K562 (cell line): Measurements from ENCODE around the gene RAB7A. TPM values are rescaled to one million over a fixed set of nuclear protein-coding genes. Genes with fewer than 3 reads are reported as not detected.

Source experiments
- ATAC-seq: fragments of 200-7000 bp; cut with Tn5 transposase; 3 replicates; pipeline ENCODE4 v1.9.1; 2020; ENCODE audit warnings: moderate library complexity
- BruUV-seq: library from RNA; stranded (reverse); fragments of 400-500 nt; replicated peaks from 2 replicates; lab custom pipeline; 2021; lab: Mats Ljungman, UMichigan
- CTCF ChIA-PET: fragments of 300-600 bp; formaldehyde crosslinking; extraction: SDS; loops from one replicate; lab custom pipeline; 2021; ENCODE audit warnings: low intra/inter-chr PET ratio; lab: Yijun Ruan, JAX
- POLR2A ChIA-PET: fragments of 300-600, 350-650 bp; sonication (Branson Sonifier 250); formaldehyde crosslinking; extraction: SDS; loops from one replicate; lab custom pipeline; 2021; ENCODE audit warnings: antibody characterized with exemption, inconsistent platforms; lab: Yijun Ruan, JAX
- DNase-seq, 4 experiments: peaks; one replicate each; pipeline versions ENCODE4 v3.0.0 to v3.0.0-alpha.2; 2011 to 2018; ENCODE audit warnings: low spot score in 3 of 4, mixed read lengths in 3 of 4; ENCODE audit errors: extremely low read depth in 1 of 4
- FAIRE-seq: peaks from 2 replicates; lab custom pipeline; 2011; peaks lifted over from hg19 to GRCh38; lab: Jason Lieb, UNC
- H2AFZ ChIP-seq: 2 replicates; pipeline ENCODE4 v1.6.0; 2011; ENCODE audit warnings: low read depth, low read length, control low read depth, inconsistent platforms
- H3K27ac ChIP-seq: fragments of 200-600 bp; 3 replicates; pipeline ENCODE4 v1.8.0; 2011; ENCODE audit warnings: low read depth, mild to moderate bottlenecking, control low read depth, inconsistent platforms, low read length, moderate library complexity, mixed read lengths; ENCODE audit errors: extremely low read depth
- H3K27me3 ChIP-seq, 2 experiments: fragments of 300-600 bp in 1 of 2; 2 replicates in 1 of 2; 3 replicates in 1 of 2; pipeline versions ENCODE4 v1.6.0 to v1.8.0; 2011; ENCODE audit warnings: inconsistent platforms in 2 of 2, low read length in 2 of 2, mild to moderate bottlenecking in 1 of 2, mixed read lengths in 1 of 2, moderate library complexity in 1 of 2; ENCODE audit not compliant: control insufficient read depth in 2 of 2, insufficient read depth in 2 of 2
- H3K36me3 ChIP-seq: fragments of 300-600 bp; 3 replicates; pipeline ENCODE4 v1.8.0; 2011; ENCODE audit warnings: mild to moderate bottlenecking, low read length, inconsistent platforms; ENCODE audit not compliant: control insufficient read depth, insufficient read depth
- H3K4me1 ChIP-seq, 2 experiments: fragments of 200-600 bp in 1 of 2; replicated peaks in 1 of 2; 2 replicates in 1 of 2; 3 replicates in 1 of 2; pipeline versions ENCODE4 v1.5.1 to v1.8.0; 2011; ENCODE audit warnings: inconsistent platforms in 2 of 2, low read length in 2 of 2, mild to moderate bottlenecking in 1 of 2, mixed read lengths in 1 of 2, moderate library complexity in 1 of 2; ENCODE audit not compliant: control insufficient read depth in 2 of 2, insufficient read depth in 2 of 2
- H3K4me2 ChIP-seq: 2 replicates; pipeline ENCODE4 v1.6.1; 2011; ENCODE audit warnings: low read length, control low read depth, inconsistent platforms, mixed read lengths; ENCODE audit not compliant: insufficient read depth
- H3K4me3 ChIP-seq: fragments of 200-600 bp; sonication (generic), shearing (Covaris generic); 2 replicates; pipeline ENCODE4 v1.5.1; 2016; ENCODE audit warnings: control low read depth, inconsistent platforms
- H3K79me2 ChIP-seq: fragments of 200-600 bp; 3 replicates; pipeline ENCODE4 v1.8.0; 2011; ENCODE audit warnings: low read length, inconsistent platforms; ENCODE audit not compliant: control insufficient read depth, insufficient read depth
- H3K9ac ChIP-seq, 2 experiments: 2 replicates each; pipeline versions ENCODE4 v1.6.0 to v1.6.1; 2011; ENCODE audit warnings: low read depth in 2 of 2, low read length in 2 of 2, control low read depth in 1 of 2, inconsistent platforms in 1 of 2, mild to moderate bottlenecking in 1 of 2, mixed read lengths in 1 of 2; ENCODE audit not compliant: insufficient read depth in 1 of 2
- H3K9me1 ChIP-seq: one replicate; pipeline ENCODE4 v1.6.0; 2011; ENCODE audit warnings: inconsistent platforms, mild to moderate bottlenecking, low read length, moderate library complexity; ENCODE audit not compliant: control insufficient read depth, insufficient read depth
- H3K9me3 ChIP-seq: replicated peaks from 2 replicates; pipeline ENCODE4 v1.5.1; 2011; ENCODE audit warnings: low read depth, low read length, inconsistent platforms; ENCODE audit not compliant: control insufficient read depth, insufficient read depth
- H4K20me1 ChIP-seq: replicated peaks from 2 replicates; pipeline ENCODE4 v1.6.1; 2011; ENCODE audit warnings: low read length, inconsistent platforms, mixed read lengths; ENCODE audit not compliant: control insufficient read depth, insufficient read depth
- KLF10 ChIP-seq: fragments of 250-450 bp; sonication (Bioruptor Pico); IDR thresholded peaks from 2 replicates; pipeline ENCODE4 v1.6.1; 2021; ENCODE audit warnings: matching md5 sums
- POLR2B ChIP-seq: fragments of 450-650 bp; IDR thresholded peaks from 2 replicates; pipeline ENCODE4 v1.6.1; 2018; ENCODE audit warnings: low read depth; ENCODE audit not compliant: partially characterized antibody
- RBM25 ChIP-seq: fragments of 200-400 bp; formaldehyde crosslinking; IDR thresholded peaks from 2 replicates; pipeline ENCODE4 v1.6.1; 2018; ENCODE audit warnings: low read length, low read depth, moderate library complexity; ENCODE audit not compliant: severe bottlenecking
- WGBS: fragments of 100-300 bp; shearing (Covaris generic); methylation state at CpG from one replicate; pipeline ENCODE4 v1.1.6; 2016; ENCODE audit warnings: low coverage, mixed read lengths; ENCODE audit not compliant: insufficient coverage; ENCODE audit errors: missing lambda C conversion rate; 5-methylcytosine and 5-hydroxymethylcytosine counted together
- in situ Hi-C: fragments of 300-500 bp; cut with MboI; formaldehyde crosslinking; loops from 4 replicates; pipeline ENCODE4 v1.15.0; 2018; ENCODE audit warnings: inconsistent platforms, mixed read lengths
- intact Hi-C: fragments of 100-400 bp; cut with micrococcal nuclease; formaldehyde crosslinking; loops from 2 replicates; pipeline ENCODE4 v1.14.2; 2022
- polyA plus RNA-seq, 8 experiments: library from polyadenylated mRNA; depleted of rRNA in 4 of 8; stranded (reverse) in 5 of 8; unstranded in 3 of 8; fragments of >200 nt; fragmentation: Nextera tagmentation in 2 of 8; fragmentation: Illumina TruSeq in 1 of 8; extraction: Ambion mirVana in 2 of 8; extraction: Trizol in 1 of 8; gene quantifications; 2 replicates each; pipeline versions ENCODE4 v1.2.1 to v1.2.3, GENCODE V29; 2011 to 2014; ENCODE audit warnings: inconsistent platforms in 1 of 8, missing spikeins in 1 of 8
- total RNA-seq, 7 experiments: library from RNA; depleted of rRNA in 6 of 7; stranded (reverse); fragments of >200 nt in 6 of 7; fragmentation: Illumina TruSeq in 2 of 7; extraction: Trizol in 2 of 7; gene quantifications; 2 replicates each; pipeline versions ENCODE4 v1.2.1 to v1.2.3, GENCODE V29; 2011 to 2021; ENCODE audit warnings: low replicate concordance in 1 of 7
- TF ChIP-seq, protein P1 (sequence below), 2 experiments: fragments of 450-650 bp; IDR thresholded peaks; 2 replicates each; pipeline ENCODE4 v1.6.1; 2016
- TF ChIP-seq, protein P2 (sequence below): fragments of 450-650 bp; conservative IDR thresholded peaks from 2 replicates; pipeline ENCODE4 v1.6.1; 2016; ENCODE audit warnings: missing genetic modification characterization, low read depth, mild to moderate bottlenecking, control low read depth, missing compliant biosample characterization

Gene RAB7A
- total and polyA plus RNA-seq, 9 of the 15 experiments (the other 6 are each of a cell fraction or from before 2014, with no cell fraction given), result 30.9 to 204 (median 72.8) TPM

DNA sequence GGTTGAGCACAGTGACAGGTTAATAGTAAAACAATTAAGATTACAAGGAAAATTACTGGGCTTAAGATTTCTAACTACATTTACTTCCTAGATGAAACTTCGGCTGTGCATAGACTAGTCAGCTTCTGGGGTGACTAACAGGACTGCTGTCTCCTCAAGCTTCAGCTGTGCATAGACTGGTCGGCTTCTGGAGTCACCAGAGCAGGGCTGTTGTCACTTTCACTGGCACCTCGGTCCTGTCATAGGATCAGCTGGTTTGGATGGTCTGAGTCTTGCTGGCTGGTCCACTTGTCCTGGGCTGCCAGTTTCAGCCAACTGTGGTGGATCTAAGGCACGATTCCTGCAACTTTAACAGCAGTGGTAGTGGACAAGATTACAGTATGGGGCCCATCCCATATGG, 129.6 kb downstream of the RAB7A start:
- H3K4me2 ChIP-seq, result no peak overlapping the region
- no peaks in the 10 kb centered on the region for H4K20me1 ChIP-seq
- H3K9me3 ChIP-seq, result peaks cover 24% of the 10 kb centered on the region
- no peak overlapping the region for H3K27ac ChIP-seq
- no peak for DNase-seq
- no peaks in the 10 kb centered on the region for H3K36me3 ChIP-seq
- WGBS, result 15% methylated on average over 4 of the region's 4 CpGs
- no peaks in the 10 kb centered on the region; a peak in 2 of 5 replicates for H3K4me1 ChIP-seq
- H3K4me3 ChIP-seq, result no peak overlapping the region
- FAIRE-seq, result no peak
- CTCF ChIA-PET, result no interaction called here
- no TSS peak for BruUV-seq
- no peaks in the 10 kb centered on the region for H3K9me1 ChIP-seq
- no peaks in the 10 kb centered on the region for H3K27me3 ChIP-seq
- POLR2A ChIA-PET, result interaction anchor here (0.6 kb wide), 1 partner anchor 38 kb away, joined by 3 read pairs; no protein-coding TSS in a partner anchor
- intact Hi-C loops (no loop called here), in situ Hi-C loops (no loop called here)
- H2AFZ ChIP-seq, result no peak overlapping the region
- ATAC-seq, result no peak
- H3K9ac ChIP-seq, result no peak overlapping the region
- TF ChIP-seq, protein P1, sequence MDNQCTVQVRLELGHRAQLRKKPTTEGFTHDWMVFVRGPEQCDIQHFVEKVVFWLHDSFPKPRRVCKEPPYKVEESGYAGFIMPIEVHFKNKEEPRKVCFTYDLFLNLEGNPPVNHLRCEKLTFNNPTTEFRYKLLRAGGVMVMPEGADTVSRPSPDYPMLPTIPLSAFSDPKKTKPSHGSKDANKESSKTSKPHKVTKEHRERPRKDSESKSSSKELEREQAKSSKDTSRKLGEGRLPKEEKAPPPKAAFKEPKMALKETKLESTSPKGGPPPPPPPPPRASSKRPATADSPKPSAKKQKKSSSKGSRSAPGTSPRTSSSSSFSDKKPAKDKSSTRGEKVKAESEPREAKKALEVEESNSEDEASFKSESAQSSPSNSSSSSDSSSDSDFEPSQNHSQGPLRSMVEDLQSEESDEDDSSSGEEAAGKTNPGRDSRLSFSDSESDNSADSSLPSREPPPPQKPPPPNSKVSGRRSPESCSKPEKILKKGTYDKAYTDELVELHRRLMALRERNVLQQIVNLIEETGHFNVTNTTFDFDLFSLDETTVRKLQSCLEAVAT (IDR thresholded peaks at IDR 0.05), result no peak
- TF ChIP-seq POLR2B (no peak), RBM25 (no peak), KLF10 (no peak)
- TF ChIP-seq, protein P2, sequence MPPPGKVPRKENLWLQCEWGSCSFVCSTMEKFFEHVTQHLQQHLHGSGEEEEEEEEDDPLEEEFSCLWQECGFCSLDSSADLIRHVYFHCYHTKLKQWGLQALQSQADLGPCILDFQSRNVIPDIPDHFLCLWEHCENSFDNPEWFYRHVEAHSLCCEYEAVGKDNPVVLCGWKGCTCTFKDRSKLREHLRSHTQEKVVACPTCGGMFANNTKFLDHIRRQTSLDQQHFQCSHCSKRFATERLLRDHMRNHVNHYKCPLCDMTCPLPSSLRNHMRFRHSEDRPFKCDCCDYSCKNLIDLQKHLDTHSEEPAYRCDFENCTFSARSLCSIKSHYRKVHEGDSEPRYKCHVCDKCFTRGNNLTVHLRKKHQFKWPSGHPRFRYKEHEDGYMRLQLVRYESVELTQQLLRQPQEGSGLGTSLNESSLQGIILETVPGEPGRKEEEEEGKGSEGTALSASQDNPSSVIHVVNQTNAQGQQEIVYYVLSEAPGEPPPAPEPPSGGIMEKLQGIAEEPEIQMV (tag), result no peak
- H3K79me2 ChIP-seq, result no peaks in the 10 kb centered on the region
